ENCODE data around the gene CPT1B.
"Not testable (repeated sequence)": the region's sequence is repeated elsewhere in the genome, so short reads cannot be mapped to it uniquely, and the experiment has no call there.

The CPT1B gene

GRCh38 chr22:50609599-50609998 is 31.4 kb upstream of the CPT1B start:
- DNase-seq, result no peak

DNA sequence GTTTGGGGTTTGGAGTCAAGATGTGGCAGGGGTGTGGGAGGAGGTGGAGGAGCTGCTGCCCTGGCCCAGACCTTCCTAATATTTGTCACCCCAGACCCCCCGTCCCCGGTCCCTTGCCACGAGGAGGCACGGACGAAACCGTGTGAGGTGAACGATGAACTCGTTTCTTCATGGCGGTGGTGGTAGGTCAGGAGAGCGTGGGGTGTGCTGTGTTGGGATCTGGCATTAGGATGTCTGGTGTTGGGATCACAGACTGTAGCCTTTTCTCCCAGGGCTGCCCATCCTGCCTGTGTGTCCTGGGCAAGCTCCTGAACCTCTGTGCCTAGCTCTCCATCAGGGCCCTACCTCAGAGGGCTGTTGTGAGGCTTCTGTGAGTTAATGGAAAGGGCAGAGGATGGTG is 30.8 kb upstream of the CPT1B start:
- DNase-seq, result no peak

DNA sequence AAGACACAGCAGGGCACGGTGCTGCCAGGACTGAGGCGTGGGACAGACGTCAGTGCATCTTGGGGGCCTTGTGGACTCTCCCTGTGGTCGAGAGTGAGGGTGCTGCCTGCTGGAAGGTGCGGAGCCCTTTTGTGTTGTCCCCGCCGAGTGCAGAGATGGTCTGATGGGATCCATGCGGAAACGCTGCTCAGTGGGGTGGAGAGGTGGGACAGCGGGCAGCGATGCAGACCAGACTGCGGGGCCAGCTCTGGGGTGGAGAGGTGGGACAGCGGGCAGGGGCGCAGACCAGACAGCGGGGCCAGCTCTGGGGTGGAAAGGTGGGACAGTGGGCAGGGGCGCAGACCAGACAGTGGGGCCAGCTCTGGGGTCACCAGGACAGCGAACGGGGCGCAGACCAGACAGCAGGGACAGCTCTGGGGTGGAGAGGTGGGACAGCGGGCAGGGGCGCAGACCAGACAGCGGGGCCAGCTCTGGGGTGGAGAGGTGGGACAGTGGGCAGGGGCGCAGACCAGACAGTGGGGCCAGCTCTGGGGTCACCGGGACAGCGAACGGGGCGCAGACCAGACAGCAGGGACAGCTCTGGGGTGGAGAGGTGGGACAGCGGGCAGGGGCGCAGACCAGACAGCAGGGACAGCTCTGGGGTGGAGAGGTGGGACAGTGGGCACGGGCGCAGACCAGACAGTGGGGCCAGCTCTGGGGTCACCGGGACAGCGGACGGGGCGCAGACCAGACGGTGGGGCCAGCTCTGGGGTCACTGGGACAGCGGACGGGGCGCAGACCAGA is 30.0 kb upstream of the CPT1B start:
- not testable (repeated sequence) for DNase-seq

GRCh38 chr22:50607659-50608020 is 29.4 kb upstream of the CPT1B start:
- DNase-seq, result no peak

DNA sequence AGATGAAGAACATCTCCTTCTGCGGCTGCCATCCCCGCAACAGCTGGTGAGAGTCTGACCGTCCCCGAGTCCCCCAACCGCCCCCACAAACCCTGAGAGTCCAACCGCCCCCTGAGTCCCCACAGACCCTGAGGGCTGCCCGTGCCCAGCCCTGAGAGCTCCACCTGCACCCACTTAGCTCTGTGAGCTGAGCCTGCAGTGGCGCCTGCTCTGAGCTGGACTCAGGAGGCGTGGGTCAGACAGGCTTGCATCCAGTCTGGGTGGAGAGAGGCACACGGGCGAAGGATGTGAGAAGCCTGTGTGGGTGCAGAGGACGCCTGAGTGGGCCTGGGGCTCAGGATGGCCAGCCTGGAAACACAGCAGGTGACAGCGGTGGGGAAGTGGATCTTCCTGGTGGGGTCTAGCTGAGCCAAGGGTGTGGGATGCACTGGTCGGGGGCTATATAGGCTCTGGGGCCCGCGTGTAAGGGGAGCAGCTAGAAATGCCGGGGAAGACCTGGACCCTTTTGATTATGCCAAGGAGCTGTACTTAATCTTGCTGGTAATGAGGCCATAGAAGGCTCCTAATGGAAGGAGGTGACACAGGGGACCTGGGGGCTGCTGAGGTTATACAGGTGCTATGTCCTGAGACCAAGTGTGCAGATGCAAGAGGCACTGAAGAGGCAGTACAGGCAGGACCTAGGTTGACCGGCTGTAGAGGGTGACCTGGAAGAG is 28.9 kb upstream of the CPT1B start:
- no peak for DNase-seq

GRCh38 chr22:50606165-50606945 is 28.1 kb upstream of the CPT1B start:
- DNase-seq, result no peak

GRCh38 chr22:50605613-50606074 is 27.4 kb upstream of the CPT1B start:
- DNase-seq, result no peak

DNA sequence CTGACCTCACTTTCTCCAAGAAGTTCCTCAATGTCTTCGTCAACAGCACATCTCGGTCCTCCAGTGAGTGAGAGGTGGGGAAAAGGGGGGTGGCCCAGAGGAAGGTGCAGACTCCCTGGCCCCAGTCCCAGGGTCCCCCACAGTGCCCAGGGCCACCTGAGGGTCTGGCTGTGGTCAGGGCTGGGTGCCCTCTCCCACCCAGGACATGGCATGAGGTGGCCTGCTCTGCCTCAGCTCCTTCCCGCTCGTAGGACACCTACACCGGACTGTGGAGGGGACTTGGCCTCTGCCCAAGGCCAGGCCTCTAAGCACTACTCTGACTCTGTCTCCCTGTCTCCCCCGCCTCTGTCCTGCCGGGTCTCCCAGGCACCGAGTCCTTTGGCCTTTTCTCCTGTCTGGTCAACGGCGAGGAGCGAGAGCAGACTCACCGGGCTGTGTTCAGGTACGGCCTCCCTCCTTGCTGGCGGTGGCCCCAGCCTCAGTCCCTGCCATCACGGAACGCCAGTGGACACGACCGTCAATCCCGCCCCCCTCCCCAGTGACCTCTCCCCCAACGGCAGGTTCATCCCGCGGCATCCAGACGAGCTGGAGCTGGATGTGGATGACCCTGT is 26.9 kb upstream of the CPT1B start:
- no peak for DNase-seq

DNA sequence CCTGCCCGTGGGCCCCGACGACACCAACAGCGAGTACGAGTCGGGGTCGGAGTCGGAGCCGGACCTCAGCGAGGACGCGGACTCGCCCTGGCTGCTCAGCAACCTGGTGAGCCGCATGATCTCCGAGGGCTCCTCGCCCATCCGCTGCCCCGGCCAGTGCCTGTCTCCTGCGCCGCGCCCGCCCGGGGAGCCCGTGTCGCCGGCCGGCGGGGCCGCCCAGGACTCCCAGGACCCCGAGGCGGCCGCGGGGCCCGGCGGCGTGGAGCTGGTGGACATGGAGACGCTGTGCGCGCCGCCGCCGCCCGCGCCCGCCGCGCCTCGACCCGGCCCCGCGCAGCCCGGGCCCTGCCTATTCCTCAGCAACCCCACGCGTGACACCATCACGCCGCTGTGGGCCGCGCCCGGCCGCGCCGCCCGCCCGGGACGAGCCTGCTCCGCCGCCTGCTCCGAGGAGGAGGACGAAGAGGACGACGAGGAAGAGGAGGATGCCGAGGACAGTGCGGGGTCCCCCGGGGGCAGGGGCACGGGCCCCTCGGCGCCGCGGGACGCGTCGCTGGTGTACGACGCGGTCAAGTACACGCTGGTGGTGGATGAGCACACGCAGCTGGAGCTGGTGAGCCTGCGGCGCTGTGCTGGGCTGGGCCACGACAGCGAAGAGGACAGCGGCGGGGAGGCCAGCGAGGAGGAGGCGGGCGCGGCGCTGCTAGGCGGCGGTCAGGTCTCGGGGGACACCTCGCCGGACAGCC is 26.2 kb upstream of the CPT1B start:
- no peak for DNase-seq

DNA sequence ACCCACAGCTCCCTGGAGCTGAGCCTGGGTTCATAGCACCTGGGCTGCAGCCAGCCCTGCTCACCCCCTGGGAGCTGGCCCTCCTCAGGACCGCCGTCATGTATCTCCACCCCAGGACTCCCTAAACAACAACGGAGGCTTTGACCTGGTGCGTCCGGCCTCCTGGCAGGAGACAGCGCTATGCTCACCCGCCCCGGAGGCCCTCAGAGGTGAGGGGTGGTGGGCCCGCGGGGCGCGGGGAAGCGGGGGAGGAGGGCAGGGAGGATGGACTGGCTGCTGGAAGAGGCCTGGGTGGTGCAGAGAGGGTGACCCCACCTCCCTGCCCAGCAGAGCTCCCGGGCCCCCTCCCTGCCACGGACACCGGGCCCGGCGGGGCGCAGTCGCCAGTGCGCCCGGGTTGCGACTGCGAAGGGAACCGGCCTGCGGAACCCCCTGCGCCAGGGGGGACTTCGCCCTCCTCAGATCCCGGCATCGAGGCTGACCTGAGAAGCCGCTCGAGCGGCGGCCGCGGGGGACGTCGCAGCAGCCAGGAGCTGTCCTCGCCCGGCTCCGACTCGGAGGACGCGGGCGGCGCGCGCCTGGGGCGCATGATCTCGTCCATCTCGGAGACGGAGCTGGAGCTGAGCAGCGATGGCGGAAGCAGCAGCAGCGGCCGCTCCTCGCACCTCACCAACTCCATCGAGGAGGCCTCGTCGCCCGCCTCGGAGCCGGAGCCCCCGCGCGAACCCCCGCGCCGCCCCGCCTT is 25.5 kb upstream of the CPT1B start:
- no peak for DNase-seq

GRCh38 chr22:50602338-50602700 is 24.1 kb upstream of the CPT1B start:
- DNase-seq, result no peak

- DNase-seq, result no peak
Measured at GRCh38 chr22:50601669-50602337, 23.6 kb upstream of the CPT1B start.

DNA sequence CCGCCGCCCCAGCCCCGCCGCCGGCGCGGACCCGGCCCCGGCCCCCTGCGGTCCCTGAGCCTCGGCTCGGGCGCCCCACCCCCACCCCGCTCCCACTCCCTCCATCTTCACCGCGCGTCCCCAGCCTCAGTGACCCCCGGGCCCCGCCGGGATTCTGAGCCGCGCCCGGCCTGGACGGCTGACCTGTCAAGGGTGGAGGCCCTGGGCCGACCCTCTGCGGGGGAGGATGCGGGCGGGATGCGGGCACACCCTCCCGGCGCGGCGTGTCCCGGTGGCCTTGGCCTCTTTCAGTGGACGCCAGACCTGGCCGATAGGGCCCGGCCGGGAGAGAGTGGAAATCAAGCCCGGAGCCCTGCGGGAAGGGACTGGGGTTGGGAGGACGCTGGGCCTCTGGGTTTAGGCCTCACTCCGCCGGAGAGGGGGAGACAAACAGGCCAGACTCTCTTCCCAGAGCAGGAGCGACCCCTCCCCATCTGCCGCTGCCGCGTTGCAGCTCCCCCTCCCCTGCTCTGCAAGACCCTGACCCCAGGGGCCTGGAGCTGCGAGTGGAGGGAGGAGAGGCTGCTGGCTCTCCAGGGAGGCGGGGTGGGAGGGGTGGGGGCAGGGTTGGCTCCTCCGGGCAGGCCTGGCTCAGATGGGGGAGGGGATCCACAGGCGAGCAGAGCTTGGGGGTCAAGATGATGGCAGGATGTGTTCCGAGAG is 22.9 kb upstream of the CPT1B start:
- no peak for DNase-seq

GRCh38 chr22:50600538-50600937 is 22.3 kb upstream of the CPT1B start, which contains the start of gene MAPK8IP2:
TSS of gene MAPK8IP2 (plus strand) at chr22:50600793. CDS start at chr22:50600819, 26 bp downstream.
- no peak for DNase-seq

DNA sequence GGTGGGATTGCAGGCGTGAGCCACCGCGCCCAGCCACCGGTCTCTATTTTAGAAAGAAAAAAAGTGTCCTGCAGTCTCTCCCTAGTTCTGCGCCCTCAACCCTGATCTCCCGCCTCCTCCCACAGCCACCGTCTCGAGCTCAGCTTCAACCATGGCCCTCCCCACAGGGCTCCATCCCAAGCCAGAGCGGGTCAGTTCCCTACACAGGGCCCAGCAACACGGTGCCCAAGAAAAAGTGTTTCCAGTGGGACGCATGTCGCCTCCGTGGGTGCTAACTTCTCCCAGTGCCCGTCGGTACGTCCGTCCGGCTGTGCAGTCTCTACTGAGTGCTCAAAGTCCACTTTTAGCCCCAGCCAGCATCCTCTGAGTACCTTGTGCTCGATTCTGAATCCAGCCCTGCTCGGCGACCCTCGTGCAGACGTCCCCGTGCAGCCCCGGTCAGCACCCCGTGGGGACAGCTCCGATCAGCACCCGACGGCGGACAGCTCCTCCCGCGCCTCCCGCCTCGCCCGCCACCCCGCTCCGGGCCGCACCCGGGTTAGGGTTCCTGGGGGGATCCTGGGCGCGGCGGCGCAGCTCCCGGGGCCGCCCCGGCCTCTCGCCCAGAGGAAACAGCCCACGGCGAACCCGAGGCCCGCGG is 21.7 kb upstream of the CPT1B start:
- DNase-seq, result peak; percentile 61

GRCh38 chr22:50597097-50597496 is 18.9 kb upstream of the CPT1B start:
- no peak for DNase-seq

- DNase-seq, result no peak
Measured at GRCh38 chr22:50595189-50595588, 17.0 kb upstream of the CPT1B start.

DNA sequence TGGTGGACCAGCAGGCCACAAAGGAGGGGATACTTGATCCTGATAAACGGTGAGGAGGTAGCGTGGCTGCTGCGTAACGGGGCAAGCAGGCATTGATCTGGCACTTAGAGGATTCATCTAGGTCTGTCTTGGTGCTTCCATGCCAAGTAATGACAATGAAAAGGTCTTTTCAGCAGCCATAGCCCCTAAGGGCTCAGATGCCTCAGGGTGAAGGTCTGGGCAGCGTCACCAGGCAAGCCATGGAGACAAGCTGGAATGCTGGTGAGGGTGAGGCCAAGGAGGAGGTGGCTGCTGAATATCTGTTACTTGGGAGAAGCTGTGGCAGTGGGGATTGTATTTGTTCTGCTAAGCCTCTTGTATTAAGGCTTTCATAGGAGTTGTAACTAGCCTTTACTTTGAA is 9.2 kb upstream of the CPT1B start:
- DNase-seq, result no peak

GRCh38 chr22:50586416-50586815 is 8.2 kb upstream of the CPT1B start:
- DNase-seq, result no peak
